Esophagus squamous epithelium (tissue), 4 donors: ENCODE measurements around the gene FAM120AOS.

Experiments used
- CTCF ChIP-seq, 6 experiments: fragments of 450-650 bp in 4 of 6; fragments of 200-600 bp in 2 of 6; sonication (generic) in 2 of 6; IDR thresholded peaks; one replicate each; pipeline ENCODE4 v1.5.1; 2016 to 2019; ENCODE audit warnings: antibody characterized with exemption in 6 of 6, mild to moderate bottlenecking in 4 of 6, moderate library complexity in 4 of 6
- POLR2A ChIP-seq, 4 donors: fragments of 450-650 bp; IDR thresholded peaks; one replicate each; pipeline ENCODE4 v1.6.1; 2017; ENCODE audit warnings: antibody characterized with exemption in 4 of 4, mild to moderate bottlenecking in 4 of 4, moderate library complexity in 3 of 4

- TF ChIP-seq CTCF (IDR thresholded peaks at IDR 0.05) (no peak), POLR2A (IDR thresholded peaks at IDR 0.05) (no peak)
Measured at GRCh38 chr9:93436218-93436617, 17.2 kb downstream of the FAM120AOS start.
